NCI-H1436 (cell line): ENCODE data around the gene SOX8.
"Not testable (repeated sequence)": the region's sequence is repeated elsewhere in the genome, so short reads cannot be mapped to it uniquely, and the experiment has no call there.

ENCODE experiments used
- DNase-seq: peaks from one replicate; lab custom pipeline; 2025; lab: John Stamatoyannopoulos, UW

SOX8 gene

DNA sequence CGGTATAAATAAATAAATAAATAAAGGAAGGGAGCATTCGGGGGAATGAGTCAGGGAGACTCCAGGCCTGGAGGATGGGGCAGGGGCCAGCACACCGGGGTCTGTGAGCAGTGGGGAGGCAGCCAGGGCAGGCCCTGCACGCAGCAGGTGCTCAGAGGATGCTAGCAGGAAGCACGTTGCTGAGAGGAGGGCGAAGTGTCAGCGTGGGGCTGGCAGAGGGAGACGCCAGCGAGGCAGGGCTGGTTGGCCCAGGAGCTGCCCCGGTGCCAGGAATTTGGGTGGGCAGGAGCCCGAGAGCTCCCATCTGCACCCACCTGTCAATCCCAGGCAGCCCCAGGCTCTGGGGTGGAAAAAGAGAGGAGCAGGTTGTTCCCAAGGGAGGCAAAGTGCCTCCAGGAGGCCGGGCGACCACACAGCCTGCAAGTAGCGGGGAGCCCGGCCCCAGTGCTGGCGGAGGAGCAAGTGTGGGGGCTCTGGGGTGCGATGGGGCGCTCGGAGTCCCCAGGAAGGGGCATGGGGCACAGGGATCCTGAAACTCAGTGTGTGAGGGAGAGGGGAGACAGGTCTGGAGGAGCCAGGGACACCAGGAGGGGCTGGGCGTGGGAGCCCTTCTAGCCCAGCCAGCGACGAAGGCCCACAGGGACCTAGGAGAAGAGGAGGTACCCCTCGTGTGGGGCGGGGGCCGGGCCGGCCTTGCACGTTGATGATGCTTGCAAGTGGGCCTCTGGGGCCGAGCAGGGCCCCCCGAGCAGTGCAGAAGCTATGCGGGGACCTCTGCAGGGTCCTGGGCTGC is 28.0 kb downstream of the SOX8 start:
- no peak for DNase-seq

DNA sequence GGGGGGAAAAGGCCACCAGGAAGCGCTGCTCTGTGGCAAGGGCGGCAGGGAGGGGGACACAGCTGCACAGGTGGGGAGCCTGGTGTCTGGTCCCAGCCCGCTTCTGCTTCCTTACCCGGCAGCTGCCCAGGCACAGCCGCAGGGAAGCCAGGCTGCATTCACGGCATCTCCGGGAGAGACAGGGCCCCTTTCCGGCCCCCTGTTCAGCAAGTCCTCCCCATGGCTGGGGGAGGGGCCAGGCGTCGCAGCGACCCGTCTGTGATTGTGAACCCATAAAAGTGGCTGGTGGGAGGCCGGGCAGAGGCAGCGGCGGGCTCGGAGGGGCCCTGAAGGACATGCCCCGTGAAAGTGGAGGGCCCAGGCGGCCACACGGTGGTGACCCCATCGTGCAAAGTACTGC is 28.7 kb downstream of the SOX8 start:
- DNase-seq, result no peak

DNA sequence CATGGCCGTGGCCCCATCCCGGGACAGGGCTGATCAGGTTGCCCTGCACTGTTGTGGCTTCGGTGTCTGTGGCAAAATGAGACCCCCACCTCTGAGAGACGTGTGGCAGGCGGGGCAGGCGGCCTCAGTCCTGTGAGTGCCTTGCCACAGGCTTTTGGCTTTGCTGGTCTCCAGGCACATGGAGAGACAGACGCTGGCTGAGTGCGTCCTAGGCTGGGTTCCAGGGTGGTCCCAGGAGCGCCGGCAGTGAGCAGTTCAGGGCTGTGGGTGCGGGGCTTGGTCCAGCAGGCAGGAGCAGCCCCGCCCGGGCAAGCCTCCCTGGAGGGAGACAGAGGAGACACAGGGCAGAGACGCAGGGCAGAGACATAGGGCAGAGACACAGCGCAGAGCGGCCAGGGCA is 29.2 kb downstream of the SOX8 start:
- no peak for DNase-seq

- DNase-seq, result no peak
These were observed 29.9 kb downstream of the SOX8 start for GRCh38 chr16:1011316-1012082.

DNA sequence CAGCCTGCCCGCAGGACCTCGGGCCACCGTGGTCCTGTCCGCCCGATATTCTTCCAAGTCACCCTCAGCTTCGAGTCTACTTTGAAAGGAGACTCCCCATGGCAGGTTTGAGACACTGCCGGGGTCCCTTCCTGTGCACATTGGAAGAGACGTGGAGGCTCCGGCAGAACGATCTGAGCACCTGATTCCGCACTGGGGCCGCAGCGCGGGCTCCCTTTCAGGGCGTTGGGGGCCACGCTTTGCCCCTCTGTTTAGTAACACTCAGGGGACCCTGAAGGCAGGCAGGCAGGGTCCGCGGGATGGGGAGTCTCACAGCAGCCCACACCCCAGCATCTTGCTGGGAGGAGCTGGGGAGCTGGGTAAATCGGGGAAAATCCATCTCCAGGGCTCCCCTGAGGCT is 30.6 kb downstream of the SOX8 start:
- no peak for DNase-seq

DNA sequence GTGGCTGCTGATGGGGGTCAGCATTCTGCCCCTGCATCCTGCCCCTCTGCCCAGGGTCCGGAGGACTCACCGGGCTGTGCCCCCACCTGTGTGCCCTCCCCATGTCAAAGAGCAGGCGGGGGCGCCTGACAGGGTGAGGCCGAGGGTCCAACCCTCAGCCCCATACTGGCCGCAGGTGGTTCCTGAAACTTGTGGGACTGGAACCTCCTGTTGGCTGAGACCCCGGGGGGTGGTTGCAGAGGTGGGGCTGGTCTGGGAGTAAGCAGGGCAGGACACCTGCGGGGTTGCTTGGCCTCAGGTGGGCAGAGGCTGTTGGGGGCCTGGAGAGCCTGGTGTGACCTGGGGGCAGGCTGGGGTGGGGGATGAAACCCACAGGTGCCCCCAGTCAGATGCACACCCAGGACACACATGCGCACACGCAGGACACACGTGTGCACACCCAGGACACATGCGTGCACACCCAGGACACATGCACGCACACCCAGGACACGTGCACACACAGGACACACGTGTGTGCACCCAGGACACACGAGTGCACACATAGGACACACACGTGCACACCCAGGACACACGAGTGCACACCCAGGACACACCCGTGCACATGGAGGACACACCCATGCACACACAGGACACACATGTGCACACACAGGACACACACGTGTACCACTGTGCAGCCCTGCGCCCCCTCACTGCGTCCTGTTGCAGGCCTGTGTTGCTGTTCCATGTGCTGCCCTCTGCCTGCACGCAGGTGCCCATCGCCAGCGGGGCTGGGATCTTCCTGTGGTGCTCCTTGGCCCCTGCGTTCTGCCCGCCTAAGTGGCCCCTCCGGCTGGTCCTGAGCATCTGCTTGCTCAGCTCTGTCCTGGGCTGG is 31.4 kb downstream of the SOX8 start:
- DNase-seq, result no peak

DNA sequence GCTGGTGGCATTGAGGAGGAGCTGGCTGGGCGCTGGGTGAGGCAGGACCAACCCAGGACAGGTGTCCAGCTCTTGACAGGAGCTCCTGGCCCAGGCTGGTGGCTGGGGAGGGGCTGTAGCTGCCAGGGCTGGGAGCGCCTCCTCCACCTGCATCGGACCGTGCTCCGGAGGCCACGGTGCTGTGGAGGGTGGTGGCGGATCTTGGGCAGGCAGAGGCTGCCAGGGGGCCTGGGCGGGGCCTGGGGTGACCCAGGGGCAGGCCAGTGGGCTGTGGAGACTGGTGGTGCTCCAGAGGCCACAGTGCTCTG is 32.0 kb downstream of the SOX8 start:
- no peak for DNase-seq

DNA sequence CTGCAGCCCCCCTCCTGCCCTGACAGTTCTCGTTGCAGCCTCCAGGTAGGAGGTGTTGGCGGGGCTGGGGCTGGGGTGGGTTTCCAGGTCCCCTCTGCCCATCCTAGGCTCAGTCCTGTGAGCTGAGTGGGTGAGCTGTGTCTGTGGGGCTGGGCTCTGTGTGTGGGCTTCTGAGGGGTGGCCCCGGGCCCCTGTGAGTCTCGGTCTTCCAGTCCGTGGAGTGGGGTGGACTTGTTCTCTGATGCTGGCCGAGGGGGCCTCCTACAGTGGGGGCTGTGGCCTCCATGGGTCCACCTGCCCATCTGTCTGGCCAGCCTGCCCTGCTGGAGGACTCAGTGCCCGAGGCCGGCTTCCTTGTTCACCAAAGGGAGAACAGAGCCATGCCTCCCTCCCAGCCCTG is 32.7 kb downstream of the SOX8 start:
- no peak for DNase-seq

- DNase-seq, result no peak
These were observed 33.4 kb downstream of the SOX8 start for GRCh38 chr16:1014771-1015495.

- DNase-seq, result no peak
These were observed 37.1 kb downstream of the SOX8 start for GRCh38 chr16:1018447-1019198.

- DNase-seq, result no peak
These were observed 37.9 kb downstream of the SOX8 start for GRCh38 chr16:1019231-1020090.

DNA sequence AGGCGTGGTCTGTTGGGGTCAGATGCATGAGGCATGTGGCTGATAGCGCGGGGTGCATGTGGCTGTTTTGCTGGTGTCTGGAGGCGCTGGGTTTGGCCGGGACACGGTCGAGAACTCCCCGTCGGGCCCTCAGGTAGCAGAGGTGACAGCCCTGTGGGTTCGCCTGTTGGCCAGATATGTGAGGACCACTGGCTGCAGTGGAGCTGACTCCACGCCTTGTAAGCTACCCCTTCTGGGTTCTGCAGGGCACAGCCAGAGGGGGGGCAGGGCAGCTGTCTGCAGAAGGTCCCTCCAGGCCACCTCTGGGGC is 38.5 kb downstream of the SOX8 start:
- no peak for DNase-seq

DNA sequence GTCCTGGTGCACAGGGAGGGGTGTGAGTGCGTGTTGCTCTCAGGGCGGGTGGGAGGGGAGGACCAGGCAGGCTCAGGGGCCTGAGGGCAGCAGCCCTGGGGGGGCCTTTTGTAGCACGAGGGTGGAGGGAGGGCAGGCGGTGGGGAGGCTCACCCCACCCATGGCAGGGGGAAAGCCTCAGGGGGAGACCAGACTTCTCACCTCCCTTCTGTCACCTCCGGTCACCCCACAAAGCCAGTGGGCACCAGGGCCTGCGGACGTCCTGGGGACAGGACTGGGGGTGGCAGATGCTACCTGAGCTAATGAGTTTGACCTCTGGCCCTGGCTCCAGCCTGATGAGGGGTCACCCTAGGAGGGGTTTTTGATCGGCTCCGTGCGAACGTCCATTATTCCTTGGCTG is 39.0 kb downstream of the SOX8 start:
- no peak for DNase-seq

GRCh38 chr16:1021553-1022160 is 40.1 kb downstream of the SOX8 start:
- no peak for DNase-seq

DNA sequence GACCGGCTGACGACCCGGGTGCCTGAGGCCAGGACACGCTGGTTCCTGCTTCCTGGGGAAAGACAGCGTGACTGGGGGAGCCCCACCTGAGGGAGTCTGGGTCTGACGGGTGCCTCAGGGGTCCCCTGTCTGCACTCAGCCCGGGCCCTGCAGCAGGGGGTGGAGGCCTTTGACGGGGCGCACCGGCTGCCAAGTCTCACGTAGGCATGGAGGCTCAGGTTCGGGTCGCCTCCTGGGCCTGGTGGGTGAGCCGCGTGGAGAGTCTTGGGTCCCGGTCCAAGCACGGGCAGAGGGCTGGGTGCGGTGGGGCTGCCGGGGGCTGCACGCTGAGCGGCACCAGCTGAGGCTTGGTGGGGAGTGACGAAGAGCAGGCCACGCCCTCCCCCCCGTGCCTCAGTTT is 40.9 kb downstream of the SOX8 start:
- no peak for DNase-seq

- DNase-seq, result no peak
These were observed 42.6 kb downstream of the SOX8 start for GRCh38 chr16:1024138-1024537.

DNA sequence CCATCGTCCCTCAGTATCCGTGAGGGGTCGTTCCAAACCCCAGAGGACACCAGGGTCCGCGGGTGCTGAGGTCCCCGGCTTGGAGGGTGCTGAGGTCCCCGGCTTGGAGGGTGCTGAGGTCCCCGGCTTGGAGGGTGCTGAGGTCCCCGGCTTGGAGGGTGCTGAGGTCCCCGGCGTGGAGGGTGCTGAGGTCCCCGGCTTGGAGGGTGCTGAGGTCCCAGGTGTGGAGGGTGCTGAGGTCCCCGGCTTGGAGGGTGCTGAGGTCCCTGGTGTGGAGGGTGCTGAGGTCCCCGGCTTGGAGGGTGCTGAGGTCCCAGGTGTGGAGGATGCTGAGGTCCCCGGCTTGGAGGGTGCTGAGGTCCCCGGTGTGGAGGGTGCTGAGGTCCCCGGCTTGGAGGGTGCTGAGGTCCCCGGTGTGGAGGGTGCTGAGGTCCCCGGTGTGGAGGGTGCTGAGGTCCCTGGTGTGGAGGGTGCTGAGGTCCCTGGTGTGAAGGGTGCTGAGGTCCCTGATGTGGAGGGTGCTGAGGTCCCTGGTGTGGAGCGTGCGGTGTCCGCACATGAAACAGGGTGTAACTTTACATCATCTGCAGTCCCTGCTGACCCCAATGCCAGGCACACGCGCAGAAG is 43.7 kb downstream of the SOX8 start:
- DNase-seq, result not testable (repeated sequence)

DNA sequence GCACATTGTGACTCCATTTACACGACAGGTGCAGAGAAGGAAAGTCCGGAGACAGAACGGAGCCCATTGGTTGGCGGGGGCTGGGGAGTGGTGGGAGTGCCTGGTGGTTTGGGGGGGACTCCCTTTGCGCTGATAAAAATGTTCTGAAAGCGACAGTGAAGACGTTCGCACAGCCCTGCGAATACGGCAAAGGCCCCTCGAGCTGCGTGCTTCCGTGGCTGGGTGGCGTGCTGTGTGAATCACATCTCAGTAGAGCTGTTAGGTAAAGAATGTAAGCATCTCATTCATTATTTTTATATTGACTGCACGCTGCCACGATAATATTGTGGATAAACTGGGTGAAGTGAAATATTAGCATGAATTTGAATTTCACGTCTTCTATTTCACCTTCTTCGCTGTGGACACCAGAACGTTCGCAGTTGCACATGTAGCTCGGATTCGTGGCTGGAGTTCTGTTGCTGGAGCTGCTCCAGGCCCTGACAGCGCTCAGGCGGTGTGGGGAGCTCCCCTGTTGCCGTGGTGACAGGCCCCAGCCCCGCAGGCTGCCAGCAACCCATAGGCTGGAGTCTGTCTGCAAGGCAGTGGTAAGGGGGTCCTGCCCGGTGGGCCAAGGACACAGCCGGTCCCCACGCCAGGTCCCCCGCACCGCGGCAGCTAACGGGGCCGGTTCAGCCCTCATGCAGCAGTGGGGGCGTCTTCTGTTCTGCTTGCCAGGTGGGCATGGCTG is 44.6 kb downstream of the SOX8 start:
- no peak for DNase-seq
